Activated T-helper 9 cell treated with anti-CD3 and anti-CD28 coated beads, Interleukin-2, amount 50 U/mL, for 16 hours (primary cell): ENCODE results near the gene LMBR1.
"Not testable (repeated sequence)": the region's sequence is repeated elsewhere in the genome, so short reads cannot be mapped to it uniquely, and the experiment has no call there.

ENCODE experiments used
- DNase-seq: peaks from one replicate; pipeline ENCODE4 v3.0.0-alpha.2; 2020; ENCODE audit warnings: low read depth

Gene LMBR1

GRCh38 chr7:156845379-156846101, 47.4 kb downstream of the LMBR1 start:
- no peak for DNase-seq

GRCh38 chr7:156843582-156843981, 49.4 kb downstream of the LMBR1 start:
- DNase-seq: not testable (repeated sequence)

GRCh38 chr7:156843157-156843556, 49.8 kb downstream of the LMBR1 start:
- DNase-seq: no peak

GRCh38 chr7:156842740-156843140, 50.2 kb downstream of the LMBR1 start:
- no peak for DNase-seq

- no peak for DNase-seq
Measured at GRCh38 chr7:156842317-156842716, 50.7 kb downstream of the LMBR1 start.

- no peak for DNase-seq
Measured at GRCh38 chr7:156841497-156841896, 51.5 kb downstream of the LMBR1 start.

- no peak for DNase-seq
Measured at GRCh38 chr7:156840134-156840533, 52.8 kb downstream of the LMBR1 start.

- no peak for DNase-seq
Measured at GRCh38 chr7:156836443-156836842, 56.5 kb downstream of the LMBR1 start.

GRCh38 chr7:156834462-156834861, 58.5 kb downstream of the LMBR1 start:
- no peak for DNase-seq

GRCh38 chr7:156833312-156833711, 59.7 kb downstream of the LMBR1 start:
- no peak for DNase-seq

GRCh38 chr7:156832195-156832877, 60.6 kb downstream of the LMBR1 start:
- no peak for DNase-seq

- no peak for DNase-seq
Measured at GRCh38 chr7:156829669-156830336, 63.2 kb downstream of the LMBR1 start.

GRCh38 chr7:156827587-156828203, 65.3 kb downstream of the LMBR1 start:
- DNase-seq: no peak

- no peak for DNase-seq
Measured at GRCh38 chr7:156823435-156823834, 69.5 kb downstream of the LMBR1 start.

GRCh38 chr7:156820445-156821063, 72.4 kb downstream of the LMBR1 start:
- no peak for DNase-seq

- no peak for DNase-seq
Measured at GRCh38 chr7:156819733-156820295, 73.2 kb downstream of the LMBR1 start.

- no peak for DNase-seq
Measured at GRCh38 chr7:156818133-156818532, 74.8 kb downstream of the LMBR1 start.

- no peak for DNase-seq
Measured at GRCh38 chr7:156816943-156817572, 75.9 kb downstream of the LMBR1 start.

GRCh38 chr7:156811706-156812105, 81.3 kb downstream of the LMBR1 start:
- no peak for DNase-seq

- not testable (repeated sequence) for DNase-seq
Measured at GRCh38 chr7:156803656-156804055, 89.3 kb downstream of the LMBR1 start.

GRCh38 chr7:156802214-156802613, 90.8 kb downstream of the LMBR1 start:
- DNase-seq: no peak
